ENCODE data around the gene PTMA. TPM values are rescaled to one million over a fixed set of nuclear protein-coding genes. Genes with fewer than 3 reads are reported as not detected.
"Not testable (repeated sequence)": the region's sequence is repeated elsewhere in the genome, so short reads cannot be mapped to it uniquely, and the experiment has no call there.

PTMA gene
- total RNA-seq, 3 donors from 2014 or later = 678 to 1,077 (median 956) TPM

DNA sequence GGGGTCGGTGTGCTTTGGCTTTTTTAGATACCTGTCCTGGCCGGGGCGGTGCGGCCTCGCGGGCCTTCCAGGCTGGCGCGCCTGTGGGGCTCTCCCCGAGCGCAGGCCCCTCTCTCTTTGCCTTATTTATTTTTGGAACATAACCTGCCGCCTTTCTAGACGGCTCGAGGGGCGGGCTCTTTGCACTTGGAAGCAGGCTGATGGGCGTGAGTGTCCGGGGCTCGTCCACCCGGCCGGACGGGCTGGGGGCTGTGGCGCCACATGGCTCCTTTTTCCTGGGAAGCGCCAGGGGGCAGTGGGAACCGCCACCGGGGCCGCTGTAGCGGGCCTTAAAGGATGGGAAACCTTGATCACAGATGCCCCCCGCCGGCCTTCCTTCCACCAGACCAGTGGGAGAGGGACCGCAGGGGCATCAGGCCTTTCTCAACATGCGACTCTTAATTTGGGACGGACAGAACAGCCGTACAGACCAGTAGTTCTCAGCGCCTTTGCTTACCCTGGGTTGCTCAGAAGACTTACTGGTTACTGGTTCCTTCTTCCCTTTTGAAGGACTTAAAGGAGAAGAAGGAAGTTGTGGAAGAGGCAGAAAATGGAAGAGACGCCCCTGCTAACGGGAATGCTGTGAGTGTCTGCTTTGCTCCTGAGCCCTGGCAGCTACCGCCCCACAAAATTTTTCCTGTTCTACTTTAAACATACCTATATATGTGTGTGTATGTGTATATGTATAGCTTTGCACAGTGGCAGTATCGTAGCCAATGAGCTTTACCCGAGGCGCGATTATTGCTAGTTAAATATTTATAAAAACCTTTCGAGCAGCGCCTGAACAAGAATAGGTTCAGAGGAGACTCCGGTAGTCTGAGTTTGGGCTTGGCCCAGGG is 2.7 kb downstream of the PTMA start:
- Histone ChIP-seq H3K4me1 (peaks cover 0 to 13% of the 10 kb centered on the region in 2 donors), H3K27me3 (no peaks in the 10 kb centered on the region), H3K9me3 (no peaks in the 10 kb centered on the region), H3K36me3 (no peaks in the 10 kb centered on the region), H3K27ac (peak overlapping the region; percentile 100), H3K4me3 (peak overlapping the region; percentile 96 to 100 (median 100))
- intact Hi-C loops (cut with DNase I; ENCODE audit: low total_unique reads) = loop anchor here (5.0 to 10.0 kb wide), 2 partner anchors 46 to 99 kb away; no protein-coding TSS in a partner anchor
- DNase-seq (ENCODE audit: low spot score in 2 of 2) = no peak
- TF ChIP-seq POLR2AphosphoS5 (IDR thresholded peaks at IDR 0.05) = no peak
- TF ChIP-seq POLR2A (IDR thresholded peaks at IDR 0.05) = no peak
- TF ChIP-seq, protein P1, sequence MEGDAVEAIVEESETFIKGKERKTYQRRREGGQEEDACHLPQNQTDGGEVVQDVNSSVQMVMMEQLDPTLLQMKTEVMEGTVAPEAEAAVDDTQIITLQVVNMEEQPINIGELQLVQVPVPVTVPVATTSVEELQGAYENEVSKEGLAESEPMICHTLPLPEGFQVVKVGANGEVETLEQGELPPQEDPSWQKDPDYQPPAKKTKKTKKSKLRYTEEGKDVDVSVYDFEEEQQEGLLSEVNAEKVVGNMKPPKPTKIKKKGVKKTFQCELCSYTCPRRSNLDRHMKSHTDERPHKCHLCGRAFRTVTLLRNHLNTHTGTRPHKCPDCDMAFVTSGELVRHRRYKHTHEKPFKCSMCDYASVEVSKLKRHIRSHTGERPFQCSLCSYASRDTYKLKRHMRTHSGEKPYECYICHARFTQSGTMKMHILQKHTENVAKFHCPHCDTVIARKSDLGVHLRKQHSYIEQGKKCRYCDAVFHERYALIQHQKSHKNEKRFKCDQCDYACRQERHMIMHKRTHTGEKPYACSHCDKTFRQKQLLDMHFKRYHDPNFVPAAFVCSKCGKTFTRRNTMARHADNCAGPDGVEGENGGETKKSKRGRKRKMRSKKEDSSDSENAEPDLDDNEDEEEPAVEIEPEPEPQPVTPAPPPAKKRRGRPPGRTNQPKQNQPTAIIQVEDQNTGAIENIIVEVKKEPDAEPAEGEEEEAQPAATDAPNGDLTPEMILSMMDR (IDR thresholded peaks at IDR 0.05) = no peak

DNA sequence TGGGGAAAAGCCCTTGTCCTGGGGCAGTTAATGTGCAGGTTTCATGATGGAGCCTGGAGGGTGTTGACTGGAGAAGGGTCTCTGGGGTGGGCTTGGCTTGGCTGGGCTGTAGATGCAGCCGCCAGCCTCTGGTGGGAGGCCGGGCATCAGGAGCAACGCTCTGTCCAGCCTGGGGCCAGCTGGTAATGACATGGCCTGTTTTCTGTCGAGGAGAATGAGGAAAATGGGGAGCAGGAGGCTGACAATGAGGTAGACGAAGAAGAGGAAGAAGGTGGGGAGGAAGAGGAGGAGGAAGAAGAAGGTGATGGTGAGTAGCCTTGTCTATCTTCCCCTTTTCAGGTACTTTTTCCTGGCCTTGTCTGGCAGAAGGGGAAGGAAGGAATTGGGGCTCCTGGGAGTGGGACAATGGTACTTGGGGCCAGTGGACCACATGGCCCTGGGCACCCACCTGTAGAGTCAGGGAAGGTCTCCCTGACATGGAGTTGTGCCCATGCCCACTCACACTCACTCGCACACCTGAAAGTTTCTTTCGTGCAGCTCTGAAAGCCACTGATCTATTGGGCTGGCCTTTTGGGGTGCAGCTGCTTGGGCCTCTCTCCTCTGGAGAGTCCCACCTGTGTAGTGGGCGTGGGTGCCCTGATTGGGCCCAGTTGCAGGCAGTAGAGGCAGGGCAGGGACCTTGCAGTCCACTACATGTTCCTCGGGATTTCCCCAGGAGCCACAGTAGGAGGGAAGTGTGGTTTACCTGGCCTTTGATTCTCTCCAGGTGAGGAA is 3.5 kb downstream of the PTMA start:
- H3K27me3 ChIP-seq = no peaks in the 10 kb centered on the region
- DNase-seq (ENCODE audit: low spot score in 2 of 2) = no peak
- no peaks in the 10 kb centered on the region for H3K36me3 ChIP-seq
- peaks cover 0 to 13% of the 10 kb centered on the region in 2 donors for H3K4me1 ChIP-seq
- peak overlapping the region; percentile 96 to 100 (median 100) for H3K4me3 ChIP-seq
- peak overlapping the region; percentile 100 for H3K27ac ChIP-seq
- TF ChIP-seq POLR2A (IDR thresholded peaks at IDR 0.05) (no peak), POLR2AphosphoS5 (IDR thresholded peaks at IDR 0.05) (peak in 1 of 3 donors; percentile 46)
- TF ChIP-seq, protein P1 (IDR thresholded peaks at IDR 0.05) = no peak
- no peaks in the 10 kb centered on the region for H3K9me3 ChIP-seq
- intact Hi-C loops (cut with DNase I; ENCODE audit: low total_unique reads) = loop anchor here (5.0 to 10.0 kb wide), 2 partner anchors 47 to 100 kb away; no protein-coding TSS in a partner anchor

DNA sequence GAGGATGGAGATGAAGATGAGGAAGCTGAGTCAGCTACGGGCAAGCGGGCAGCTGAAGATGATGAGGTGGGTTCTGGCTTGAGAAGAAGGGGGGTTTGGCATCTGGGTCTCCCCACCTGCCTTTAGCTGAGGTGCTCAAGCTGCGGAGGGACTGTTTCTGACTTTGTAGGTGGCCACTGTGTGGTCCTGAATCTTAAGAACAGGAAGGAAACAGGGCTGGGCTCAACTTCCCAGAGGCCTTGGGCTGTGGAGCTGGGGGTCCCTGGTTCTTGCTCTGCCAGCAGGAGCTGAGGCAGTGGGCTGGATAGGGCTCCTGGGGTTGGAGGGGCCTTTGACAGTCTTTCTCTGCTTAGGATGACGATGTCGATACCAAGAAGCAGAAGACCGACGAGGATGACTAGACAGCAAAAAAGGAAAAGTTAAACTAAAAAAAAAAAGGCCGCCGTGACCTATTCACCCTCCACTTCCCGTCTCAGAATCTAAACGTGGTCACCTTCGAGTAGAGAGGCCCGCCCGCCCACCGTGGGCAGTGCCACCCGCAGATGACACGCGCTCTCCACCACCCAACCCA is 4.2 kb downstream of the PTMA start:
- peaks cover 0 to 13% of the 10 kb centered on the region in 2 donors for H3K4me1 ChIP-seq

DNA sequence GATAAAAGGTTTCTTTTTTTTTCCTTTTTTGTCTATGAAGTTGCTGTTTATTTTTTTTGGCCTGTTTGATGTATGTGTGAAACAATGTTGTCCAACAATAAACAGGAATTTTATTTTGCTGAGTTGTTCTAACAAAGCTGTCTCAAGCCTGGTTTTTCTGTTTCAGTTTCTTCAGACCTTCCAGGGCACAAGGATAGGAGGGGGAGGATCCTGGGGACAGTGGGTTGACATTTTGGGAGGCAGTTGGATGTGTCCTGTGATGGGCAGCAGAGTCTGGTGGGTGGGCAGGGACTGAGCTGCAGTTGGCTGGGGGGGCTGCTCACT is 5.0 kb downstream of the PTMA start:
- DNase-seq (ENCODE audit: low spot score in 2 of 2); H3K9me3 ChIP-seq; H3K27me3 ChIP-seq; H3K36me3 ChIP-seq: not testable (repeated sequence)
- intact Hi-C loops (cut with DNase I; ENCODE audit: low total_unique reads) = loop anchor here (5.0 to 10.0 kb wide), 2 partner anchors 49 to 101 kb away; no protein-coding TSS in a partner anchor
- H3K4me1 ChIP-seq = peaks cover 0 to 13% of the 10 kb centered on the region in 2 donors
- H3K27ac ChIP-seq = peak overlapping the region; percentile 62 to 85
- peak overlapping the region in 1 of 3 donors; percentile 24 for H3K4me3 ChIP-seq

More for the DNA sequence above, 4.2 kb downstream of the PTMA start:
- H3K9me3 ChIP-seq; H3K27me3 ChIP-seq; H3K36me3 ChIP-seq; DNase-seq (ENCODE audit: low spot score in 2 of 2): not testable (repeated sequence)
- peak in 1 of 3 donors; percentile 15 for TF ChIP-seq POLR2AphosphoS5 (IDR thresholded peaks at IDR 0.05)
- H3K27ac ChIP-seq = peak overlapping the region; percentile 100
- intact Hi-C loops (cut with DNase I; ENCODE audit: low total_unique reads) = loop anchor here (5.0 to 10.0 kb wide), 2 partner anchors 48 to 100 kb away; no protein-coding TSS in a partner anchor
- H3K4me3 ChIP-seq = peak overlapping the region in 2 of 3 donors; percentile 96 to 100

DNA sequence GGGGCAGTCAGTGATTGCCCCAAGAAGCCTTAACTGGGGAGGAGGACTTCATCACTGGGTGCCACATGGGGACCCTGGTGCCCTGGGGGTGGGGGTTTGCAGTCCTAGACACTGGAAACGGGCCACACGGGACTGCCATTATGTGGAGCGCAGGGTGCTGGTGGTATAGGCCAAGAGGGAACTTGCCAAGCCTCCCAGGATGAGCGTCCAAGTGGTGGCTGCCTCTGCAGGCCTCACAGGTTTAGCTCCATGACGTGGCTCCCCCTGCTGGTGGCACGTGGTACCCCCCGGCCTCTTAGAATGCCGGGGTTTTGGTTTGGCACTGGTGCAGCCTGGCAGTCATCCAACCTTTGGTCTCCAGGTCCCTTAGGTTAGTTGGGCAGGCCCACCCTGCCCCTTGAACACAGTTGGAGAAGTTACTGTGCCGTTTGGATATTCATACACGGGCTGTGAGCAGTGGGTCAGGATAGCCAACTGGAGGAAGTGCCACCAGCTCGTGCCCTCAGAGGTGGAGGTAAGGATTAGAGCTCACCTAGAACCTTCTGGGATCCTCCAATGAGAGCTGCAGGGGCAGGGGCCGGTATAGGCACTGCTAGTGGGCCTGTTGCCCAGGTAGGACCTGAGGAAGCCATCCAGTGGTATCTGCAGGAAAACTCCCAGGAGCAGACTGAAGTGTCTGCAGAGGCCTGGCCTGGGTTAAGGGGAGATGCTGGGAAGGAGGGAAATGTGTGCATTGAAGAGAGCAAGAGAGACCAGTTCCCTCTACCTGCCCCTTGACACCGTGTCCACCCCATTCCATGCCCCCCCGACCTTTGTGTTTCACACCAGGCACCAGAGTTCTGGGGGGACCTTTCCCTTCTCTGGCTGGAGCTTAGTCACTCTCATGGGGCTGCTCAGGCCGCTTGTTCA is 5.7 kb downstream of the PTMA start:
- no peaks in the 10 kb centered on the region for H3K36me3 ChIP-seq
- DNase-seq (ENCODE audit: low spot score in 2 of 2) = peak; percentile 86 to 92
- H3K4me1 ChIP-seq = peaks cover 0 to 13% of the 10 kb centered on the region in 2 donors
- H3K4me3 ChIP-seq = peak overlapping the region in 1 of 3 donors; percentile 24
- intact Hi-C loops (cut with DNase I; ENCODE audit: low total_unique reads) = loop anchor here (2.0 to 10.0 kb wide), 3 partner anchors 33 to 102 kb away; no protein-coding TSS in a partner anchor
- H3K27me3 ChIP-seq = no peaks in the 10 kb centered on the region
- H3K9me3 ChIP-seq = no peaks in the 10 kb centered on the region
- TF ChIP-seq, protein P1 (IDR thresholded peaks at IDR 0.05) = peak; percentile 88 to 95 (median 93)
- TF ChIP-seq POLR2AphosphoS5 (IDR thresholded peaks at IDR 0.05) (peak; percentile 57 to 83 (median 72)), POLR2A (IDR thresholded peaks at IDR 0.05) (peak; percentile 12)
- H3K27ac ChIP-seq = peak overlapping the region; percentile 62 to 85
